Measurements from ENCODE around the gene ZIC2.

ZIC2 gene

GRCh38 chr13:99955747-99956472 lies 25.7 kb upstream of the ZIC2 start:
- H3K9ac ChIP-seq (ENCODE audit: insufficient read length): peak overlapping the region; percentile 84
- peak overlapping the region; percentile 82 for H3K4me3 ChIP-seq
- no peak overlapping the region for H3K27ac ChIP-seq
- no peaks in the 10 kb centered on the region for H3K9me3 ChIP-seq (ENCODE audit: low read depth, low read length)
- TF ChIP-seq POLR2AphosphoS5 (IDR thresholded peaks at IDR 0.05; ENCODE audit: borderline replicate concordance, low read depth, low read length) (no peak), EZH2 (IDR thresholded peaks at IDR 0.05) (no peak), FOXP2 (optimal IDR thresholded peaks at IDR 0.05; ENCODE audit: control extremely low read depth, extremely low read length, insufficient read depth) (no peak)
- no peaks in the 10 kb centered on the region for H3K36me3 ChIP-seq (ENCODE audit: insufficient read depth, low read length)
- DNase-seq (ENCODE audit: low read depth, low spot score): no peak

DNA sequence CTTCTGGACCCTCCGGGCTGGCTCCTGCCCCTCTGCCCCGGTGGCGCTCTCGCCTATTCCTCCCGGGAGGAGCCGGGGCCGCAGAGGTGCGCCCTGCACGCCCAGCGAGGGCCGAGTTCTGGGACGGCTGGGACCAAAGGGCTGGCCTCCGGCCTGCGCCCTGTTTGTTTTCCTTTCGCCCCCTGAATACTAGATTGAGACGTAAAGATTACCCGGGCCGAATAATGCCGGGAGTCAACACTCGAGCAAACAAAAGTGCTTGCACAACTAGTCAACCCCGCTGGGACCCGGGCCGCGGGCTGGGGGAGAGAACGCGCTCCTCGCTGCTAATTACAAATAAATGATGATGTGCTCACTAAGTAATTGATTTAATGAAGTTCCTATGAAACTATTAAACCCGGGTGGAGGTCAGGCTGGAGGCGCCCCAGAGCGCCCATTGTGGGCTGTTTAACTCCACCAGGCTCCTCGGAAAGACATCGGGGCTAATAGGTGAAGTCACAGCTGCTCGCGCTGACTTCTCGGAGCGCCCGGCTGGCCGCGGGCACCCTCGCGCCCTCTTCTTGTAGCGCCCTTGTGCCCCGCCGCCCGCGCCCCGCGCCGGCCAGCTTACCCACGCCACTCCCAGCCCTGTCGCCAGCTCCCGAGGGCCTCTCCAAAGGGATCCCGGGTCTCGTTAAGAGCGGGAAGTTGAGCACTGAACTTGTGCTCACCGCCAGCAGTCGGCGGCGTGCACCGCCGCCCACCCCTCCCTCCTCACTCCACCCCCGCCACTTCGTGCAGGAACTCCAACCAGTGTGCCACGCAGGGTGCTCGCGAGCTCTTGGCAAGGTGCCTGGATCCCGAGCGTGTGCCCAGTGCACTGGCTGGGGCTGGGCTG lies 24.9 kb upstream of the ZIC2 start:
- H3K9me3 ChIP-seq (ENCODE audit: low read depth, low read length): no peaks in the 10 kb centered on the region
- H3K9ac ChIP-seq (ENCODE audit: insufficient read length): peak overlapping the region; percentile 84

DNA sequence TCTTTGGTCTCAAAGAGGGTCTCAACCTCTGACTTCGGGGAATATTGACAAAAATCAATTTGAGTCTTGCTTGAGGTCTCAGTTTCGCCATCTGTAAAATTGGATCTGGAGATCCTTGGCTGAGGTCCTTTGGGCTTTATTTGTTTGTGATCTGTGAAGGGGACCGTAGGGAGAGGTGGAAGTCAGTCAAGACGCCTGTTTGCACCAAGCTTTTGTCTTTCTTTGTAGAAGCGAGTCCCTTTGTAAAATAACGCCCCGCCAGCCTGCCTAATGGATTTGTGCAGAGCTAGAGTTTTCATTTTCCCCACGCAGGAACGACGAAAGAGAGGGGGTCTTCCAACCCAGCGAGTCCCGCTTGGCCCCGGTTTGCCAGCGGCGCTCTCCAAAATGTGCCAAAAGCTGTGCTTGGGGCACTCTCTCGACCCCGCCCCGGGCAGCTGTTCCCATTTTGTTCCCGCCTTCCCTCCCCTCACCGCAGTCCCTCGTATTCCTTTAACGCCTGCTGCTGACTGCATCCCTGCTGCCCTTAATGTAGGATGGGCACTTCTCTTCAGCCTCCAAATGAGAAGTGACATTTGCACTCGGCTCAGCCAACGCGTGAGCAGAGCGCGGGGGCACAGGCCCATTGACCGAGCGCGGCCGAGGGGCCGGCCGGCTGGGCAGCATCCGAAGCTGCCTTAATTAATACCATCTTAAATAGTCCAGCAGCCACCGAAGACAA lies 23.0 kb upstream of the ZIC2 start:
- no peak overlapping the region for H3K27ac ChIP-seq
- H3K36me3 ChIP-seq (ENCODE audit: insufficient read depth, low read length): peaks cover under 1% of the 10 kb centered on the region; the same call in 1 of the 2 replicates
- no peaks in the 10 kb centered on the region for H3K9me3 ChIP-seq (ENCODE audit: low read depth, low read length)
- H3K4me3 ChIP-seq: no peak overlapping the region
- H3K9ac ChIP-seq (ENCODE audit: insufficient read length): no peak overlapping the region
- no peak for DNase-seq (ENCODE audit: low read depth, low spot score)
- TF ChIP-seq FOXP2 (optimal IDR thresholded peaks at IDR 0.05; ENCODE audit: control extremely low read depth, extremely low read length, insufficient read depth) (no peak), POLR2AphosphoS5 (IDR thresholded peaks at IDR 0.05; ENCODE audit: borderline replicate concordance, low read depth, low read length) (no peak), EZH2 (IDR thresholded peaks at IDR 0.05) (no peak)

More for the DNA sequence above, 24.9 kb upstream of the ZIC2 start:
- H3K36me3 ChIP-seq (ENCODE audit: insufficient read depth, low read length): no peaks in the 10 kb centered on the region
- H3K4me3 ChIP-seq: peak overlapping the region; percentile 82
- peak overlapping the region; percentile 30; the same call in 1 of the 2 replicates for H3K27ac ChIP-seq
- TF ChIP-seq FOXP2 (optimal IDR thresholded peaks at IDR 0.05; ENCODE audit: control extremely low read depth, extremely low read length, insufficient read depth): peak; percentile 31
- no peak; the same call in 1 of the 2 replicates for TF ChIP-seq POLR2AphosphoS5 (IDR thresholded peaks at IDR 0.05; ENCODE audit: borderline replicate concordance, low read depth, low read length)
- no peak for DNase-seq (ENCODE audit: low read depth, low spot score)

- no peak for DNase-seq (ENCODE audit: low read depth, low spot score)
- Histone ChIP-seq H3K9me3 (ENCODE audit: low read depth, low read length) (no peaks in the 10 kb centered on the region), H3K4me3 (no peak overlapping the region), H3K36me3 (ENCODE audit: insufficient read depth, low read length) (peaks cover 6% of the 10 kb centered on the region), H3K9ac (ENCODE audit: insufficient read length) (no peak overlapping the region), H3K27ac (no peak overlapping the region)
- no peak for TF ChIP-seq FOXP2 (optimal IDR thresholded peaks at IDR 0.05; ENCODE audit: control extremely low read depth, extremely low read length, insufficient read depth)
- no peak for TF ChIP-seq POLR2AphosphoS5 (IDR thresholded peaks at IDR 0.05; ENCODE audit: borderline replicate concordance, low read depth, low read length)
- TF ChIP-seq EZH2 (IDR thresholded peaks at IDR 0.05): no peak
These were observed 22.5 kb upstream of the ZIC2 start for GRCh38 chr13:99959127-99959539.

DNA sequence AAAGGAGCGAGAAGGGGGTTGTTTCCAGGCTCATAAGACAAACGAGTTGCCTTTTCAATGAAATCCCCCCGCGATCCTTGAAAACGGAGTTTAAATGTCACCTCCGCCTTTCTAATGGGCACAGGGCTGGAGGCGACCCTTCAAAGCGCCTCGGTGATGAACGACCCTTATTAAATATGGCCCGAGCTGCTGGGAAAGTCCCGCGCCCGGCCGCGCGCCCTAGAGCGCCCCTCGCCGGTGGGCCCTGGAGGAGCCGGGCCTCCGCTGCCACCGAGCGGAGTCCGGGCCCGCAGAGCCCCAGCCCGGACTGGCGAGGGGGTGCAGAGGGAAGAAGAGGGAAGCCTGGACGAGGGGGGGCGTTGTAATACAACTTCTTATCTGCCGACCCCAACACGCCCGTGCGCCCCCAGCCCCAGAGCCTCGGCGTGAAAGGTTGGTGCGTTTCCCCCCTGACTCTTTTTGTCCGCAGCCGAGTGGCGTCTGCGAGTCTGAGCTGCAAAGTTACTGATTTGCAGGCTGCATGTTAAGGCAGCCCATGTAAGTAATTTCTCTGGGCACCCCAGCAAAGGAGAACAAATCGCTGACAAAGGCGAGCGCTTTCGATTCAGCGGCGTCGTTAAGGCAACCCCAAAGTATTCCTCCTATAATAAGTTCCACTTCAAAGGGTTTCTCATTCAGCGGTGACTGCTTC lies 21.9 kb upstream of the ZIC2 start:
- no peaks in the 10 kb centered on the region for H3K9me3 ChIP-seq (ENCODE audit: low read depth, low read length)
- peaks cover 11% of the 10 kb centered on the region for H3K36me3 ChIP-seq (ENCODE audit: insufficient read depth, low read length)
- no peak overlapping the region for H3K27ac ChIP-seq
- DNase-seq (ENCODE audit: low read depth, low spot score): no peak
- H3K4me3 ChIP-seq: no peak overlapping the region
- TF ChIP-seq POLR2AphosphoS5 (IDR thresholded peaks at IDR 0.05; ENCODE audit: borderline replicate concordance, low read depth, low read length): no peak
- TF ChIP-seq FOXP2 (optimal IDR thresholded peaks at IDR 0.05; ENCODE audit: control extremely low read depth, extremely low read length, insufficient read depth): no peak
- no peak for TF ChIP-seq EZH2 (IDR thresholded peaks at IDR 0.05)
- no peak overlapping the region for H3K9ac ChIP-seq (ENCODE audit: insufficient read length)

- H3K27ac ChIP-seq: no peak overlapping the region
- no peak overlapping the region for H3K4me3 ChIP-seq
These were observed 20.8 kb upstream of the ZIC2 start for GRCh38 chr13:99960663-99961311.

GRCh38 chr13:99961636-99962035 lies 19.9 kb upstream of the ZIC2 start:
- no peak overlapping the region for H3K4me3 ChIP-seq
- peaks cover 25% of the 10 kb centered on the region for H3K36me3 ChIP-seq (ENCODE audit: insufficient read depth, low read length)
- no peaks in the 10 kb centered on the region for H3K9me3 ChIP-seq (ENCODE audit: low read depth, low read length)
- peak overlapping the region; percentile 46; the same call in 1 of the 2 replicates for H3K27ac ChIP-seq
- no peak for DNase-seq (ENCODE audit: low read depth, low spot score)
- 0 out of 2 replicates have a peak, but pooled peaks have one; percentile 18 for TF ChIP-seq POLR2AphosphoS5 (IDR thresholded peaks at IDR 0.05; ENCODE audit: borderline replicate concordance, low read depth, low read length)
- TF ChIP-seq FOXP2 (optimal IDR thresholded peaks at IDR 0.05; ENCODE audit: control extremely low read depth, extremely low read length, insufficient read depth): no peak
- H3K9ac ChIP-seq (ENCODE audit: insufficient read length): no peak overlapping the region

More at GRCh38 chr13:99960663-99961311, 20.8 kb upstream of the ZIC2 start:
- TF ChIP-seq POLR2AphosphoS5 (IDR thresholded peaks at IDR 0.05; ENCODE audit: borderline replicate concordance, low read depth, low read length): no peak
- TF ChIP-seq EZH2 (IDR thresholded peaks at IDR 0.05): no peak
- TF ChIP-seq FOXP2 (optimal IDR thresholded peaks at IDR 0.05; ENCODE audit: control extremely low read depth, extremely low read length, insufficient read depth): no peak
- Histone ChIP-seq H3K36me3 (ENCODE audit: insufficient read depth, low read length) (peaks cover 17% of the 10 kb centered on the region), H3K9me3 (ENCODE audit: low read depth, low read length) (no peaks in the 10 kb centered on the region), H3K9ac (ENCODE audit: insufficient read length) (no peak overlapping the region)
- DNase-seq (ENCODE audit: low read depth, low spot score): no peak

All from SK-N-MC (cell line).